ENCODE measurements around the gene MTHFD2.

- peak; percentile 66 to 87 for TF ChIP-seq CTCF (conservative IDR thresholded peaks at IDR 0.05 in 1 of 2, IDR thresholded peaks at IDR 0.05 in 1 of 2; ENCODE audit: extremely low read depth in 1 of 2, insufficient read depth in 1 of 2, low read depth in 1 of 2, low read length in 2 of 2)
- no peak for TF ChIP-seq EZH2 (IDR thresholded peaks at IDR 0.05; ENCODE audit: borderline replicate concordance, low read length)
These were observed at the start of gene MTHFD2 for GRCh38 chr2:74198461-74199274.

Measured in mammary epithelial cell (primary cell).